H4 (cell line): ENCODE results near the gene MAPKAP1. TPM values are rescaled to one million over a fixed set of nuclear protein-coding genes. Genes with fewer than 3 reads are reported as not detected.

Experiments
- DNase-seq: peaks from one replicate; pipeline ENCODE4 v3.0.0-alpha.2; 2015; ENCODE audit warnings: low spot score
- total RNA-seq: library from RNA; depleted of rRNA; stranded (reverse); fragments of >200 nt; shearing (Covaris generic); gene quantifications from 2 replicates; pipeline ENCODE4 v1.2.3, GENCODE V29; 2014

The MAPKAP1 gene
- total RNA-seq, 1 experiment from 2014 or later: 84.3 TPM

DNA sequence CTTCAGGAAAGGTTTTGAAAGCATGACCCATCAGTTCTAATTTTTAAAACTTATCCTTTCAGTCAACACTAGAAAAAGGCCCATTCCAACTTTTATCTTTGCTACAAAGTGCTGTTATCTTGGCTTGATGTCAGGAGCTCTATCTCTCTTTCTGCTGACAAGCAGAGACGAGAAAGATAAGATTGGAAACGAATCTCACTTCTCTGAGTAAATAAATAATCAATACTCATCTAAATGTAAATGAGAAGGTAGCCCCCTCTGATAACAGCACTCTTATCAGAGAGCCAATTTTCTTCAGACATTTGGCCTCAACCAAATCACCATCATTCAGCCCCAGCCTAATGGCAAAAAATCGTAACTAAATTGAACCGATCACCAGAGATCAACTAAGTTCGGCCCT, 191.7 kb downstream of the MAPKAP1 start:
- DNase-seq: no peak

DNA sequence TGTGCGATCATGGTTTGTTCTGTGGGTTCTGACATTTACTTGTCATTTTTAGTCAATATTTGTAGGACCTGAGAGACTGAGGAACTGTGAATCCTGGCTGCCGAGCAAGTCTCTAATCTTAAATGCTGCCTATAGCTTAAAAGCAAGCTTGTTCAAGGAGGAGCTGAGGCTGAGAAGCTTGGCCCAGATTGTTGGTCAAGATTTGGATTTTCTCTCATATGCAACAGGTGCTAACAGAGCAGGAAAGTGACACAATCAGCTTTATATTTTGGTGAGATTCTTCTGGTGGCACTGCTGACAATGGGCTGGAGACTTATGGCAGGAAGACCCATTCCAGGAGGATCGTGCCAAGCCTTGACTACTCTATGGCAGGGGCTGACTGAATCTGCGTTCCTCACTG, 192.5 kb downstream of the MAPKAP1 start:
- no peak for DNase-seq

DNA sequence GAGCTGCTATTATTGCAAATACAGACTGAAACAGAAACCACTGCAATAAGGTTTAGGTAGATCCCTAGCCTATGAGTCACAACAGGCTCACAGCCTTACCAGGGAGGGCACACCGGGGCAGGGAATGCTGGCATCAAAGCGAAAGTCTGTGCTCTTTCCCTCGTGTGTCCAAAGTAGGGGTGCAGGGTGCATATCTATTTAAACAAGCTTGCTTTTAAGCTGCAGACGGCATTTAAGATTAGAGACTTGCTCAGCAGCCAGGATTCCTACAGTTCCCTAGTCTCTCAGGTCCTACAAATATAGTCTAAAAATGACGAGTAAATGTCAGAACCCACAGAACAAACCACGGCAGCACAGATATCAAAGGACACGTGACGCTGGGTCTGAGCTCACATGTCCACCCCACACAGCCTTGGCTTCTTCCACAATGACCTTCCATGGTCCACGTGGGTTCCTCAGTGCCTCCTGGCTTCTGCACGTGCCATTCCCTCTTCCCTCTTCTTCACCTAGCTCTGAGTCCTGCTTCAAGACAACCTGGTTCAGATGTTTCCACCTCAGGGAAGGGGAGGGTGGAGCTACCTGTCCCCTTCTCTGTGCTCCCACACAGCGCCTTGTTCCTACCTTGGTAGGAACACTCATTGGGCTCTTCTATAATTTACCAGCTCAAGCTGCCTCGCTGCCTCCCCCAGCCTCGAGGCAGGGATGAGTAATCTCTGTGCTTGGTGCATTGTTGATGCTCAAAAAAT, 193.2 kb downstream of the MAPKAP1 start:
- DNase-seq: peak; percentile 88

DNA sequence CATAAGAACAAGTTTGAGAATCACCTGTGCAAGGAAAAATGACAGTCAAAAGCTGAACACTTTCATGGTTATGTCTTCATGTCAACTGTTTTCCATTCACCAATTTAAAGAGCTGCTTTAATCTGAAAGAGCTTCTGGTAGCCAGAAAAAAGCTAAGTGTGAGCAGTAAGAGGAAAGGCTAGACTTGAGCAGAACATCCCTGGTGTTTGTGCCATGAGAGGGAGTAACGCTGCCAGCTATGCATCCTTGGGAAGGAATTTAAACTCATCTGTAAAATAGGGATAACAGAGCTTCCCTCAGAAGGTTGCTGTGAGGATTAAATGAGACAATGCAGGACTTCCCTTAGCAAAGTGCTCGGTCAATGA, 193.7 kb downstream of the MAPKAP1 start:
- no peak for DNase-seq

DNA sequence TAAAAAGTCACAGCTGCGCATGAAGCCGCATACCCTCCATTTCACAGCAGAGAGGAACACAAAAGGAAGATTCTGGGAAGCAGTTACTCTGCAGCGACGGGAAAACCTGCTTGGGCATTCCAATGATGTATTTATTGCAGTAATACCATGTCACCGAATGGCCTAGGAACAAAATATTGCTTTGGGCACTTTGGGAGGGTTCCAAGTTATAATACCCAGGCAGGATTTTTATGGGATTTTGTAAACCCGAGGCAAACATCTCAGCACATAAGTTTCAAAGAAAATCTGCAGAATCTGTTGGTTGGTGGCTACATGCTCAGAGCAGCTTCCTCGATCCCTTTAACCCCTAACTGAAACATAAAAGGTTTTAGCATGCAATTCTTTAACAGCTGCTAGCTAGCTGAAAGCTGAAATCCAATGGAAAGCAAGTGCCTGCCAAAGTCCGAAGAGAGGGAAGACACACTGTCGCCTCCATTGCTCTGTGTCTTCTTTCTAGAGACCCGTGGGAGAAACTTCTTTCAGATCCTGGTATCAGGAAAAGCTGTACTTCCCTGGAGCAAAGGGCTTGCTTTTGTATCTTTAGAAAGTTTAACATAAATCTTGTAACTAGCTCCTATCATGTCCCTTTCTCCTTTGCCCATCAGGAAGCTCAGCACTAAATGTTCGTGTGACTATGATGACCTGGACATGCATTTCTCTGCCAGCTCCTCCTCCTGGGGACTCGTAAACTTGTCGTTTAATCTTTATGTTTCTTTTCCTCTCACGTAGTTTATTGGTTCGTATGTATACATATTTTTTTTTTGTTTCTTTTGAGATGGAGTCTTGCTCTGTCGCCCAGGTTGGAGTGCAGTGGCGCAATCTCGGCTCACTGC, 195.0 kb downstream of the MAPKAP1 start:
- DNase-seq: no peak

DNA sequence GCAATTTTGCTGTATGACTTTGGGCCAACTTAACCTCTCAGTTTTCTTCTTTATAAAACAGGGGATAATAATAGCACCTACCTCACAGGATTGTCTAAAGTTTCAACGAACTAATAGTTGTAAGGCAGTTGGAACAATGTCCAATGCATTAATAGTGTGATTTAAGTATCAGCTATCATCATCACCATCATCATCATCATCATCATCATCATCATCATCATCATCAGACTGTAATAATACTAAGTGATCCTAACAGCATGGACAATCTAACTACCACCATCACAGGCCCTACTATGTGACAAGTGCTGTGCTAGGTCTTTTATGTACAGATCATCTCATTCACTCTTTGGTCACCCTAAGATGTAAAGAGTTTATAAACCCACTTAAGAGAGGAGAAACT, 196.0 kb downstream of the MAPKAP1 start:
- no peak for DNase-seq

DNA sequence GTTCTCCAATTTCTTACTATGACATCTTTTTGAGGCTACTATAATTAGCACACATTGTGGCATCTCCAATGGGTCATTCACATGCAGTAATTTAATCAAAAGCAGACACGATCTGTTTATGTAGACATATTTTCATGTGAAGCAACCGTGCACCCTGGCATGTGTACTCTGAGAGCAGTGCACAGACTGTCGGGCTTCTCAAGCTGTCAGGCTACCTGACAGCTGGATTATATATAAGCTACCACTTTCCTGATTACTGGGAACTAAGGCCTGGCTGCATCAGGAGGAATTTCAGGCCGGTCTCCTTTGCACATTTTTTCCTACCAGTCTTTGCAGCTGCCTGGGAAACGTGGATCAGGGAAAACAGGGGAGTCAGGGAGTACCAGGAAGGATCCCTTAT, 197.5 kb downstream of the MAPKAP1 start:
- DNase-seq: no peak

DNA sequence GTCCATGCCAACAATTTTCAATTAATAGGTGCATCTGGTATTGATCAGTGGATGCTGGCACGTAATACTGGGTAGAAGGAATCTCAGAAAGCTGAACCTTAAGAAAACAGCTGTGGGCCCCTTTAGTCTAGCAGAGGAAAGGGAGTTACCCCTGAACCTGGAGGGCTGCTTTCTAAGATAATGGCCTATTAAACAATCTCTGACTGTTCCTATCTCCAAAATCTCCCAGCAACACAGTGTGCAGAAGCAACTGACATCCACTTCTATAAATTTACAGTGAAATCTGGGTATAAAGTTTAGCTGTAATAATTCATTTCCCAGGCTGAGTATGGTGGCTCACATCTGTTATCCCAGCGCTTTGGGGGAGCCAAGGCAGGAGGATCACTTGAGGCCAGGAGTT, 198.8 kb downstream of the MAPKAP1 start:
- DNase-seq: no peak

DNA sequence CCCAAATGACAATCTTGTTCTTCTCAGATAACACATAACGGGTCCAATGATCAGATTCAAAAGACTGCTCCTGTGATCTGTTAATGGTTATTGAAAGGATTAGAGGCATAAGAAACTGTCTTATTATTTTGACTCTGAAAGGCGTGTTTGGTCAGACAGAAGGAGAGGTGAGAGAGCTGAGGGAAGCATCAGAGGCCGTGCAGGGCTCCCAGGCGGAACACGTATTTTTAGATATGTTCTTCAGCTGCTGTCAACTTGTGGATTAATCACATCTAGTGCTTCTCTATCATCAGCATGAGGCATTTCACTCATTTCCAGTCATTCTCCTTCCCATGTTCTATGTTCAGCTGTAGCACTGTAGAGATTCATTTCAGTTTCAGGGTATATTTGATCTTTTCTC, 199.8 kb downstream of the MAPKAP1 start:
- no peak for DNase-seq

DNA sequence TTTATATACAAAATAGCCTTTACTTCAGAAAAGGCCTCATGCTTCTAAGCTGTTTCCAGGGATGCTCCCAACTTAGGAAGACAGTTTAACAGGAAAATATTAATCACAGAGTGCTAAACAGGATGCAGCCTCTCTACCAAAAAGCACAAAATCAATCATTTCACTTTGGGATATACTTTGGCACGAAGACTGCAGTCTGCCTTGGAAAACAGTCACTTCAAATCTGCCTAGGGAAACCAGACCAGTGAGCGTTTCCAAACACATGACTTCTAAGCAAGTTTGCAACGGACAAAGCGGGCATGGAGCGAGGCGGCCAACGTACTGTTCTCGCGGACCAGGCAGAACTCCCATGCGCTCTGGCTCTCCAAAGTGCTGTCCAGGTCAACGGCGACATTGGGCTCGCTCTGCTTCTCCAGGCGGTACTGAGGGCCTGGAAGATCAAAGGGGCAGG, 201.0 kb downstream of the MAPKAP1 start:
- DNase-seq: no peak

DNA sequence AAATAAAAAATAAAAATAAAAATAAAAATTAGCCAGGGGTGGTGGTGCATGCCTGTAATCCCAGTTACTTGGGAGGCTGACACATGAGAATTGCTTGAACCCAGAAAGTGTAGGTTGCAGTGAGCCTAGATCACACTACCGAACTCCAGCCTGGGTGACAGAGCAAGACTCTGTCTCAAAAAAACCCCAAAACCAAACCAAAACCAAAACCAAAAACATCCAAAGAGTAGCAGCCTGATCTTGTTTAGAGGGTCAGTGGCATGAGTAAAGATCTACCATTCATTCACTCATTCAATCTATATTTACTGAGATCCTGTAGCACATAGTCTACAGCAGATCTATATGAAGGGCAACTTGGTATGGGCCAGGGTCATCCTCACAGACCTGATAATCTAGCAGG, 202.4 kb downstream of the MAPKAP1 start:
- DNase-seq: no peak

DNA sequence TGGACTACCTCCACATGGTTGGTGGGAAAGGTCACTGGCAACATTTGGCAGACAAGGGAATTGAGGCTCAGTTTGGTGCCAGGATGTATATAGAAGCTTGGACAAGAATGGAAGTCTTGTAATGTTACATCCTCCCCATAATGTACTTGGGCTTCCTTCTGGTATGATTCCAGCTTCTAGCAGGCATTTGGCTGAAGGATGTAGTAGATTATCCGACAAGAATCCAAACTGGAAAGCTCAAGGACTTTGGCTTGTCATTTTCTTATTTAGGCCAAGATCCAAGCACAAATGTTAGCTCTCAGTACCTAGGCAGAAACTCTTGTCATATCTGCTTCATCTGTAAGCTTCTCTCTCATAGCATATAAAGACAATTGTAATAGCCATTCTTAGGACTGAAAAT, 209.1 kb downstream of the MAPKAP1 start:
- no peak for DNase-seq

DNA sequence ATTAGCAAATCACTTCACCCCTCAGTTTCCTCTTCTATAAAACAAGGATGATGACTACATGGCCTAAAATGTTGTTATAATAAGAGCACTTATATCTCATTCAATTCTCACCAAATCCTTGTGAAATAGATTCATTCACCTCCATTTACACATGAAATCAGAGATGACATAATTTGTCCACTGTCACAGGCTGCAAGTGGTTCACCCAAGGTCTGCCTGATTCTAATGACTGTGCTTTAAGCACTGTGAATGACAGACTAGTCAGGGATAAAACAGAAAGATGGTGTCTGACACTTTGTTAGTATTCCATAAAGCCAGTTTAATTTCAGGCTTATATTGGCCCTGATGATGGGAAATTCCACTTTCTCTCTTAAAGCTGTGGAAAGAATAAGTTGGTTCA, 209.5 kb downstream of the MAPKAP1 start:
- no peak for DNase-seq

DNA sequence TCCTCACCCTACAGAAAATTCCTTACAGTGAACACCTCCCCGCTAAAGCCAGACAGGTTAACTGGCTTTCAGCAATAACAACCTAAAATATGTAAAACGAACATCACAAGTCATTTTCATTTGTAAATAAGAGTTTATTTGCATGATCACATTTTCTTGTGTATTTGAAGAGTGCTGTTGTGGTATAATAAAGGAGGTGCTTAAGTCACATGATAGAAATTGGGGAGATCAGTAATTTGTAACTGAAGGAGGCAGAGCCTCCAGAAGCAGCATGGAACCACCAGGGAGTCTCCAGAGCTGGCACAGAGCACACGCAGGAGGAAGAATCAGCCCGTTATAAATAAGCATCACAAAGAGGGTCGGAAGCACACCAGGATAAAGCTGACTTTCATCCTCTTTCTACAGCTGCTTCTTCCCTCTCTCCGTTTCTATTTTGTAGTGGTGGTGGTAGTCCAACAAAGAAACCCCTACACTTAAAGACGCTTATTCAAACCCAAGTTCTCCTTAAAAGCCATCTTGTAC, 210.6 kb downstream of the MAPKAP1 start:
- no peak for DNase-seq

DNA sequence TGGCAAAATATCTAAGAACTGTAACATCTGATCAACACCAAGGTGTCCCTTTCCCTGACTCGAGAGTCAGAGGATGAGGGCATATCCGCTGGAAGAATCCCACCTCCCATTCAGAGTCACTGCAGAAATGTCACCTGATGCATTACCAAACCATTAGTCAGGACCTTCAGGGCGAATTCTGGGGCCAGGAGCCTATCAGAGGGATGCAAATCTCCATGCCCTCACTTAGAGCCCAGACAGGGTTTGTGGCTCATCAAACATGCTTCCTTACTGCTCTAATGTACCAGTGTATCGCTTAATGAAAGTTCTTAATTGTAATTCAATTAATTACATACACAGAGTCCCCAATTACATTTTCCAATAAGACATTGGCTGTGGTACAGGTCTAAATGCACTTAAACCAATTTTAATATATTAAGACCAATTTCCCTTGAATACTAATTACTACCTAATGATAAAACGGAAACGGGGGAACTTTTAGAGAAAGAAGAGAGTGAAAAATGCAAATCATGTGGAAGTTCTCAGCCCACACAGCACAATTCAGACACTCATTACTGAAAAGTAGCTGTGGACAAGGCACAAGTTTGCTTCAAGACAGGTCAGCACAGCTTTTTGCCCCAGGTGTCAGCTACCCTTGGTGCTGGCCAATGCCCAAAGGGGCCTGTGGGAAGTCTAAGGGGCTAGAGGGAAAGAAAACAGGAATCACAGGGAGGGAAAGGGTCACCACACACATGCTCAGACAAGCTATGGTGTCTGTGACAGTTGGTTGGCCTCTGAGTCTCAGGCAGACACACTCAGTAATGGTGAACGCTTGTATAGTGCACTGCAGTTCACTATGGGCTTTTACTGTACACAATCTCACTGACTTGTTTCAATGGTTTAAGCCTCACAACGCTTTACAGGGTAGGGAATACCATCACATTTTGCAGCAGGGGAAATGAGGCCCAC, 211.6 kb downstream of the MAPKAP1 start:
- no peak for DNase-seq

DNA sequence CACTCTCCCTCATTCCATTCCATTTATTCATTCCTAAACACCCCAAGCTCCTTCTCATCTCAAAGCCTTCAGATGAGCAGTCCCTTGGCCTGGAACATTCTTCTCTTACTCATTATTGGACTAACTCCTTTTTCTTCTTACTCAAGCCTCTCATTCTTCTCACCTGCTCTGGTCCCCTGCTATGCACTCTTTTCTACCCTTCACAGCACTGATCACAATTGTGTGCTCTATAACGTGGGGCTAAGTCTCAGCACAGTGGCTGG, 212.4 kb downstream of the MAPKAP1 start:
- DNase-seq: no peak

DNA sequence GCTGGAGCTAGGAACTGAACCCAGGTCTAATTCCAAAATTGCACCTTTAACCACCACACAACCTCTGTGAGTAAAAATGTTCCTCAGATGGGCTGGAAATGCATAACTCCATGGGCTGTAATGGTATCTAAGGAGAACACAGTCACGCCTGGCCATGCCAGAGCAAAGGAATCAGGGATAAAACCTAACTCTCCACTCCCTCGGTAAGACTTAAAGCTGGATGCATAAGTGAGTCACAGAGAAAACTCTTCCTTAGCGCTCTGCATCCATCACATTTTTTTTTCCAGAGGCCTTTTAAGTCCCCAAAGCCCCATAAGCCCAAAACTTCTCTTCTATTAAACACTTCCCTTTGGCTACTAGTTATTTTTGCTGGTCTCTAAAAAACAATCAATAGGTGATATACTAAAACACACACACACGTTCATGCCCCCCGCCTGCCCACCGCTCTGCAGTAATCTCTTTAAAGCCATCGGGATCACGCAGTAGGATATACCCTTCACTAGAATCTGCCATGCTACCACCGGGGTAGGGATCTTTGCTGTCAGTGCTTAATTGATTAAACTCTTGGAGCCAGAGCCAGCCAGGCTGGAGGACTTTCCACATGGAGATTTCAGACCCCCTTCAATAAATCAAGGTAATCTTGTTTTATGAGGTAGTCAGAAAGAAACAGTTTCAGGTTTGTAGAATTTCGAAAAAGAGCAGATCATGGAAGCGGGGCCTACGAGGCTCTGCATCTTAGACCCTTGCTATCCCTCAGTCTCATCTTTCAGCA, 212.9 kb downstream of the MAPKAP1 start:
- DNase-seq: no peak

DNA sequence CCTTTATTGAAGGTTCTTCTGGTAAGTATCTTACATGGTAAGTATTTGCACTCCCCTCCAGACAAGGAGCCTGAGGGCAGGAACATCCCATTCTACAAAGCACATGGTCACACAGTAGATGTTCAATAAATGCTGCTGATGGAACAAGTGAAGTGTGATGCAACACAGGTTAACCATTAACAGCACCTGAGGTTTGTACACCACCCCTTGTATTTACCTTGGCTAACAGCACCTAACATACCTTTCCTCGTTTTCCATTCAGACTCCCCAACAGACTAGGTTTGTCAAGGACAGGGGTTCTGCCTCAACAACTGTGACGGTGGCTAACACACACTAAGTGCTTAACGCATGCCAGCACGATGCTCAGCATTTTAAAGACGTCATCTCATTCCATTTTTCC, 213.6 kb downstream of the MAPKAP1 start:
- no peak for DNase-seq

DNA sequence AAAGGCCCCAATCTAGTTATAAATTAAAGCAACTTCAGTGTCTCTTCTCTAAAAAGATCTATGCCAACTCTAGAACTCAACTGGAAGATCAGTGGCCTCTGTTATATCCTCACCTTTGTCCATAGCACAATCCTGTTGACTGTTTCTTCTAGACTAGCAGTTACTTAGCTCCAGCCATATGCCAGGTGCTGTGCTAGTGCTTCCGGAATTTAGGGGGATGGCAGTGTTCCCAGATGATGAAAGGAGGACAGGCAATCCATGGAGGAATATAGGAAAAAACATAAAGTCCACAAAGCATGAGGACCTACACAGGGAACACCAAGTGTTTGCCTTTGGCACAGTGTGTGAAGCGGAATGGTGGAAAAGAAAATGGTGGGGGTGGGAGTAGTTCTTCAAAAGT, 214.3 kb downstream of the MAPKAP1 start:
- DNase-seq: no peak

DNA sequence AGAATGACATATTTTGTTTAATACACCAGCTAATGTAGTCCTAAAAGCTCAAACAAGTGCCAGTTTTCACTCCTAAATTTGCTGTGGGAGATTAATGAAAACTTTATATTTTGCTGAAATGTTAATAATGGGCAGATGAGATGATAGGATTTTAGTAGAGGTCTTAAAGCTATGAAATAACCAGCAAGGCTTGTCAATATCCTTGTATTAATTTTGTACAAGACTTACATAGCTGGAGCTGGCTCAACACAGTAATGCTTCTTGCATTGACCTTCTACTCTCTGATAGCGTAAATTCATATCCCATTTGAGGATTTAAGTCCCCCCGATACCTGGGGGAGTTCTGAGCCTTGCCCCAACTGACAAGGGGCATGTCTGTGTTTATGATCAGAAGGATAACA, 219.2 kb downstream of the MAPKAP1 start:
- no peak for DNase-seq

DNA sequence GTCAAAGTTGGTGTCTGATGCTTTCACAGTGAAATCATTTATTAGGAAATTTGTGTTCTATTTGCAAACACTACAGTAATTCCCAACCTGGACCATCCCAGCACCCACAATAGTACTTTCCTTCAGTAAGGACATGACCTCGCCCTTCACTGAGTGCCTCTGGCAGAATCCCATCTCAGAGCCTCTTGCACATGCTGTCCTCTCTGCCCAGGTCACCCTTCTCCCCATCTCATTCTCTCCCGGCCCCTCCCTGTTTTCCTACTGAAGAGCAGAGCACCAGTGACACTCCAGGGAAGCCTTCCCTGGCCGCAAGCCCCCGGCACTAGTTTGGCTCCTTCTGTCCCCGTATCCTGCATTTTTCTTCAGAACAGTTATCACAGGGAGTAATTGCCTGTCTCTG, 220.4 kb downstream of the MAPKAP1 start:
- DNase-seq: no peak

DNA sequence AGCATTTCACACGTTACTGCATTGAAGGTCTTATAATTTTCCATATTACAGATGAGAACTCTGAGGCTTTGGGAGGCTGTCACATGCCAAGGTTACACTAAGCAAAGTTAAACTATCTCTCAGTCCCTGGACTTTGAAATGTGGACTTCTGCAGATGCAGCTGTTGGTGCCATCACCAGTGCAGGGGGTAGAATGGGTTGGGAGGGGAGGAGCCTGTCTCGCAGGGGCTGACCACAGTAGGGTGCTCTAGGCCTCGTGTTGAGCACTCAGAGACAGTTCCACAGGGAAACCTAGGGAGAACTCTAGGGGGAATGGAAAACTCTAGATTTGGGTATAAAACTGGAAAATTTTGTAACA, 220.9 kb downstream of the MAPKAP1 start:
- DNase-seq: no peak
